Keratinocyte (primary cell): ENCODE measurements around the gene BSG.

ENCODE experiments used
- CTCF ChIP-seq, 3 experiments: IDR thresholded peaks in 1 of 3; conservative IDR thresholded peaks in 1 of 3; optimal IDR thresholded peaks in 1 of 3; 2 replicates in 2 of 3; 3 replicates in 1 of 3; pipeline versions ENCODE3 to v1.5.1; 2011; ENCODE audit warnings: low read length in 3 of 3, mild to moderate bottlenecking in 3 of 3, moderate library complexity in 2 of 3, control low read depth in 1 of 3, inconsistent platforms in 1 of 3; ENCODE audit not compliant: insufficient read depth in 2 of 3; ENCODE audit errors: extremely low read depth in 1 of 3
- EZH2 ChIP-seq: IDR thresholded peaks from one replicate; pipeline ENCODE4 v1.6.1; 2012; ENCODE audit warnings: inconsistent platforms, mild to moderate bottlenecking, low read length, moderate library complexity

- TF ChIP-seq EZH2 (no peak), CTCF (optimal IDR thresholded peaks at IDR 0.05 in 1 of 3, IDR thresholded peaks at IDR 0.05 in 1 of 3, conservative IDR thresholded peaks at IDR 0.05 in 1 of 3; ENCODE audit: extremely low read depth in 1 of 3, insufficient read depth in 2 of 3, low read length in 3 of 3) (no peak)
These were observed 35.1 kb downstream of the BSG start for GRCh38 chr19:607301-608154.
